ENCODE data around the gene GAPVD1. TPM values are rescaled to one million over a fixed set of nuclear protein-coding genes. Genes with fewer than 3 reads are reported as not detected.

GAPVD1 gene
- total and polyA plus RNA-seq, 2 of the 8 experiments (the other 6 are each of a cell fraction or from before 2014, with no cell fraction given), result 5.5 to 40.5 TPM

DNA sequence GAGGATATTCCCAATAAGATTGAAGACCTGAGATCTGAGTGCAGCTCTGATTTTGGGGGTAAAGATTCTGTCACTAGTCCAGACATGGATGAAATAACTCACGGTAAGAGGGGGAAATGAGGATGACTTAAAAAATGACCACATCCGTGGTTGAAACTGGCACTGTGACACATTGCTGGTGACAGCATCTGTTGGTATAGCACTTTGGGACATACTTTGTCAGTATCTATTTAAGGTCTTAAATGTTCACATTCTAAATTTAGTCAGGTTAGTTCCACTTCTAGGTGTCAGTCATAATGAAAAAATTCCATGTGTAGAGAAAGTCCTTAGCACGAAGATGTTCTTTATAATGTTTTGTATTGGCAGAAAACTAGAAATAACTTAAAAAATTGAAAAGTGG lies 70.9 kb downstream of the GAPVD1 start (continued):
- TF ChIP-seq CTBP2 (IDR thresholded peaks at IDR 0.05; ENCODE audit: borderline replicate concordance, insufficient read depth, insufficient read length, low read length) (no peak), EP300 (IDR thresholded peaks at IDR 0.05; ENCODE audit: borderline replicate concordance in 1 of 2, low read depth in 2 of 2, low read length in 2 of 2) (no peak), KDM4A (IDR thresholded peaks at IDR 0.05; ENCODE audit: low read depth, low read length, severe bottlenecking) (no peak), RXRA (IDR thresholded peaks at IDR 0.05; ENCODE audit: insufficient read depth, low read depth, low read length) (no peak), GTF2F1 (IDR thresholded peaks at IDR 0.05; ENCODE audit: borderline replicate concordance, low read depth, low read length) (no peak)
